KOPT-K1 (cell line): Measurements from ENCODE around the gene EHMT1.

Source experiments
- H3K27ac ChIP-seq: fragments of 200-600 bp; sonication (generic); 2 replicates; pipeline ENCODE4 v1.5.1; 2016; ENCODE audit warnings: antibody characterized with exemption, mild to moderate bottlenecking, low read depth, low read length; ENCODE audit not compliant: poor library complexity, severe bottlenecking
- H3K36me3 ChIP-seq: fragments of 200-600 bp; sonication (generic); 2 replicates; pipeline ENCODE4 v1.5.1; 2017; ENCODE audit warnings: antibody characterized with exemption, mild to moderate bottlenecking, low read length, moderate library complexity; ENCODE audit not compliant: insufficient read depth
- H3K9me3 ChIP-seq: fragments of 200-600 bp; sonication (generic); 2 replicates; pipeline ENCODE4 v1.5.1; 2017; ENCODE audit warnings: antibody characterized with exemption, low read length, mild to moderate bottlenecking; ENCODE audit not compliant: insufficient read depth, poor library complexity, severe bottlenecking

EHMT1 gene

DNA sequence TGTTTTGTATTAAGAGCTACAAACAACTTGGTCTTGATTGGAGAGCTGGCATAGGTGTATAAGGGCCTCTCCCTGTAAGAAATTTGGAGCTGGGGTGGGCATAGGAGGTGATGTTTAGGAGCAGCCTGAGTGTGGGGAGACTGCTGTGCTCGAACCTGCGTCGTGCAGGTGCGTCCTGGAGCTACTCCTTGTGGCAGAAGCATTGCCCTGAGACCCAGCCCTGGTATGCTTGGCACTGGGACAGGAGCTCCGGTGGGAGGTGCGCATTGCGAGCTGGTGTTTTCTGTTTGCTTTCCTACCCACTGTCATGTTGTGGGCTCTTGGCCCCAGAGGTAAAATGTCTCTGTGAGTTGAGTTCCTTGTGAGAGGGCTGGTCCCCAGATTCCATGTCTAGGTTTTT lies 46.4 kb downstream of the EHMT1 start:
- H3K9me3 ChIP-seq, result no peaks in the 10 kb centered on the region
- H3K27ac ChIP-seq, result no peak overlapping the region
- H3K36me3 ChIP-seq, result peaks cover 11% of the 10 kb centered on the region; the same call in 1 of the 2 replicates

DNA sequence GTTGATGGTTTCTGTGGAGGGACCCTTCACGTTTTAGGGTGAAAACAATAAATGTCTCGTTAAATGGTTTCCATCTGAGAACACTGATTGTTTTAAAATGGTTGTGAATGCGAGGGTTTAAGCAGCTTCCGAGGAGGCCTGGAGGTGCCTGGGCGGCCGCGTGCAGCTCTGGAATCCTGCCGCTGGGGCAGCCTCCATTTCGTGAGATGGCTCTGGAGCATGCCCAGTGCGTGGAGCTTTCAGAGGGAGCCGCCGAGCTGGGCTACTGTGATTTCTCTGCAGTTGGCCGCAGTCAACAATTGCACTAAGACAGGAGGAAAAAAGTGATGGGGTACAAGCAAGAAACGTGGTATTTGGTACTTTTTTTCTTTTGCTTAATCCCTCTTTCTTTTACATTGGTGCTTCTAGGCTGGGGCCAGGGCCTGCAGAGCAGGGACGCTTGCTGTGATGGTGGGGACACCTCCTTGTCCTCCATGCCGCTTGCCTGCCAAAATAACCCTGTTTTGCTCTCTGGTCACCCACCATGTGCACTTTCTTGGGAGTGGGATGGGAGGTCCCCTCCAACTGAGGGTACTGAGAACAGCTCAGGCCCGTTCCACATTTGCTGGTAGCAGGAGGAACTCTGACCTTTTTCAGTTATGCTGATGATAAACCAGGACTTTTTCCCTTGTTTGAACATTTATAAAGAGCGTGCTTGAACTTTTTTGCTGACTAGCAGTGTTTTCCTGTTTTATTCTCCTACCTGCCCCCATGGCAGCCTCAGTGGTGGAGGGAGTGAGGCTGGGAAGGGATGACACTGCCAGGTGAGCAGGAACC lies 47.1 kb downstream of the EHMT1 start:
- no peaks in the 10 kb centered on the region for H3K9me3 ChIP-seq
- H3K36me3 ChIP-seq, result peaks cover 11% of the 10 kb centered on the region; the same call in 1 of the 2 replicates
- no peak overlapping the region for H3K27ac ChIP-seq

DNA sequence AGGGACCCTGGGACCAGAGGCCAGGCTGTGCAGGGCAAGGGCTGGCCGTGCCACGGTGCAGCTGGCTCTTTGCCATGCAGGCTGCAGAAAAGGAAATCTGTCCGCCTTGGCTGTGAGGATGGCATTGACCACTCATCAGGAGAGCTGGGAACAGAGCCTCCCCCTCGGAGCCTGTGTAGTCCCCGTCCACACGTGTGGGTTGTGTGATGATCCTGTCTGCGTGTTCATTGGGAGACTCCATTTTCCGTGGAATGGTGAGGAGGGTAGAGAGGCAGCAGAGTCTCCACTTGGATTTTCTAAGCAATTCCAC lies 47.7 kb downstream of the EHMT1 start:
- H3K27ac ChIP-seq, result no peak overlapping the region
- peaks cover 11% of the 10 kb centered on the region; the same call in 1 of the 2 replicates for H3K36me3 ChIP-seq

DNA sequence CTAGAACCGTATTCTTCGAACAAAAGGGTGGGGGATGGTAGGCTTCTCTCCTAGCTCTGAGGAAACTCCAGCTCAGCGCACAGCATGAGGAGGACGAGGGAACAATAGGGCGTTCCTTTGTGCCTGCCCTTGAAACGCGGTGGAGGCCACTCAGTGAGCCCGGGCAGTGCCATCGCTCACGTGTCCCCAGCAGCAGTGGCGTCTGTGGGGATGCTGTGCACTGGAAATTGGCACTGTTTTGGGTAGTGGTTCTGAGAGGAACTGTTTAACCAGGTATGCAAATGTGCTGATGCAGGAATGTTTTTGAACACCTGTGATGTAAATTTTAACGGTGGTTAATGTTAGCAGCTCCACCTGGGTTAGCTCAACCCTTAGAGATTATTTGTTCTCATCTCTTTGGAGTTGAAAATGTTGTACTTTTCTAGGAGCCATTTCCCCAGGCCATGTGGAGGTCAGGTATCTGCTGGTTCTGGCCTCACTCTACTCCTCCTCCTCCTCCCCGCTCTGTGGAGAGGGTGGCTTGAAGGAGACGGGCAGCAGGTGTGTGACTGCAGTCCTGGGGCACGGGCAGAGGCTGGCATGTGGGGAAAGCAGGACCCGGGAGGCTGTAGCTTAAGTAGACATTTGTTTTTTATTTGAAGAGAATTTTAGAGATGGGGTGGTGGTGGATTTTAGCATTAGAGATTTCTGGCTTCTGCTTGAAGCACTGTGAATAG lies 48.3 kb downstream of the EHMT1 start:
- no peaks in the 10 kb centered on the region for H3K9me3 ChIP-seq
- H3K27ac ChIP-seq, result no peak overlapping the region
- H3K36me3 ChIP-seq, result peaks cover 11% of the 10 kb centered on the region; the same call in 1 of the 2 replicates

More for the DNA sequence above, 47.7 kb downstream of the EHMT1 start:
- H3K9me3 ChIP-seq, result no peaks in the 10 kb centered on the region

DNA sequence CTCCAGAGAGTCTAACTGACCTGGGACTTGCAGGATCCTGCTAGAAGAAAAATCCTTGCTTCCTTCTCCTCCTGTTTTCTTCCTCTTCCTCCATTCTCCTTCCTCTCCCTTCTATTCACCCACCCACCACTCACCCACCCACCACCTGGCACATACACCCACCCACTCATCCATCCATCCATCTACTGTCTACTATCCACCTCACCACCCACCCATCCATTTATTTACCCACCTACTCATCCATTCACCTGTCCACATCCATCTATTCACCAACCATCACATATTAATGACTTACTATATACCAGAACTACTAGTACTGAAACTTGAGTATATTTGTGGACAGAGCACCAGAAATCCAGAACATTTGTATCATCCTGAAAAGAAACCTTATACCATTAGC lies 49.4 kb downstream of the EHMT1 start:
- Histone ChIP-seq H3K36me3 (peaks cover 11% of the 10 kb centered on the region; the same call in 1 of the 2 replicates), H3K9me3 (no peaks in the 10 kb centered on the region), H3K27ac (no peak overlapping the region)

DNA sequence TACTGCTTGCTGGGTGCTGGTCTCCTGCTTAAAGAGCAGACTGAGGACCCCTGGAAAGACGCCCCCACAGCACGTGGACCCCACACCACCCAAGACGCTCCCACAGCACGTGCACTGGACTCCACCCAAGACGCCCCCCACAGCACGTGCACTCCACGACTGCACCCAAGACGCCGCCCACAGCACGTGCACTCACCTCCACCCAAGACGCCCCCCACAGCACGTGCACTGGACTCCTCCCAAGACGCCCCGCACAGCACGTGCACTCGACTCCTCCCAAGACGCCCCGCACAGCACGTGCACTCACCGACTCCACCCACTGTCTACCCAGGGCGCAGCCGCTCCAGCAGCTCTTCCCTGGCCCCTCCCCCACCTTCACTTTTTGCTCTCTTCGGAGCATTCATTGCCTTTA lies 50.5 kb downstream of the EHMT1 start:
- Histone ChIP-seq H3K36me3 (peaks cover 11% of the 10 kb centered on the region; the same call in 1 of the 2 replicates), H3K27ac (no peak overlapping the region)

DNA sequence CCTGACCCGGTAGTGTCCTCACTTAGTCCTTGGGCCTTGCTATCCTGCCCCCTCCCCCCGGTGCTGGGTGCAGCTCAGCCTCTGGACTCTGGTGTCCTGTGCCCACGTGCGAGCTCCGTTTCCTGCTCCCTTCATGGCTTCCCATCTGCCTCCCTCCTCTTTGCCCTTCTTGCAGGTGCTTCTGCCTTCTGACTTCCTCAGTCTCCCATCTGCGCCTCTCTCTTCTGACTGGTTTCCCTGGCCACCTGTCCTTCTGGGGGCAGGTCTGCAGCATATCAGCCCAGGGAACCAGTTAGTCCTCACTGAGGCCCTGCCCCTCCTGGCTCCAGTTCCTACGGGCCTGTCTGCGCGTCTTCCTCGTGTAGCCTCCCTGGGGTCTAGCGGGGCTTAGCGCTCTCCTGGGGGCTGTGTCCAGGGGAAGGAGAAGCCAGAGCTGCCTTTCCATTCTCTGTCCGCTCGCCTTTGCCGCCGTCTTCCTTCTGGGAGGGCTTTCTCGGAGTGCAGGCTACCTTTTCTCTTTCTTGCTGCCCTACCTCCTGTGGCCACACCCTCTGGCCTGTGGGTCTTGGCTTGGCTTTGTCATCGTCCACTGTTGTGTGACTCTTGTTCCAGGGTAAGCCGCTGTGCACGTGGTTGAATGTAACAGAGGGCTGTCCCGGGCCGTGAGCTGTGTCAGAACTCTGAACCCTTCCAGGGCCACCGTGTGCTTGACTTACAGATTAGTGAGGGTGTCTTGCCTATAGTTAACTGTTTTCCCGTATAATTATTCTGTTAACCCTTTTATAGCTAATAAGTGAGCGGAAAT lies 51.8 kb downstream of the EHMT1 start:
- Histone ChIP-seq H3K36me3 (peaks cover 11% of the 10 kb centered on the region; the same call in 1 of the 2 replicates), H3K27ac (no peak overlapping the region), H3K9me3 (no peaks in the 10 kb centered on the region)

More for the DNA sequence above, 50.5 kb downstream of the EHMT1 start:
- no peaks in the 10 kb centered on the region for H3K9me3 ChIP-seq

DNA sequence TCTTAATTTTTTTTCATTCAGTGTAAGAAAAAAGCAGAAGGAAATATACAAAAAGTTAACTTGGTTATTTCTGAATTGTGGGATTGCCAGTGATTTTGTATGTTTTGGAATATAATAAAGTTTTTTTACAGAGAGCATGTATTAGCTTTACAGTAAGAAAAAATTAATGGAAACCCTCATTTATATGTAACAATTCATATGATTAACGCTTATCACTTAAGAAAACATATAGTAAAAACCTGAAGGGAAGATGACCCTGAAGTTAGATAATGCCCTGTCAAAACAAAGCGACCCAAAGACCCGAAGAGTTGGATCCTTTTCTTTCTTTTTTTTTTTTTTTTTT lies 52.4 kb downstream of the EHMT1 start:
- H3K27ac ChIP-seq, result no peak overlapping the region
- H3K36me3 ChIP-seq, result peaks cover 8% of the 10 kb centered on the region; the same call in 1 of the 2 replicates
- no peaks in the 10 kb centered on the region for H3K9me3 ChIP-seq

DNA sequence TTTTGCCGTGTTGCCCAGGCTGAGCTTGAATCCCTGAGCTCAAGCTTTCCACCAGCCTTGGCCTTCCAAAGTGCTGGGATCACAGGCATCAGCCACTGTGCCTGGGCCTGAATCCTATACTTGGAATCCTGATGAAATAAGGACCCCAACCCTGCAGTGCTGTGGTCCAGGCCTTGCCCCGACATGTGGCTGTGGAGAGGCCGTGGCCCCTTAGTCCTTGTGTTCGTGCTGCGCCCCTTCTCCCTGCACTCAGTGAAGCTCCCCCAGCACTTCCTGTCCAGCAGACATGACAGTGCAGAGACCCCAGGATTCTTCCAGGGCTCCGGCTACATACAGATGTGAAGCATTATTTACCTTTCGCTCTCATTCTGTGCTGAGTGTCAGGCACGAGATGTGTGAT lies 52.9 kb downstream of the EHMT1 start:
- no peaks in the 10 kb centered on the region for H3K9me3 ChIP-seq
- no peak overlapping the region for H3K27ac ChIP-seq
- peaks cover 6% of the 10 kb centered on the region; the same call in 1 of the 2 replicates for H3K36me3 ChIP-seq

DNA sequence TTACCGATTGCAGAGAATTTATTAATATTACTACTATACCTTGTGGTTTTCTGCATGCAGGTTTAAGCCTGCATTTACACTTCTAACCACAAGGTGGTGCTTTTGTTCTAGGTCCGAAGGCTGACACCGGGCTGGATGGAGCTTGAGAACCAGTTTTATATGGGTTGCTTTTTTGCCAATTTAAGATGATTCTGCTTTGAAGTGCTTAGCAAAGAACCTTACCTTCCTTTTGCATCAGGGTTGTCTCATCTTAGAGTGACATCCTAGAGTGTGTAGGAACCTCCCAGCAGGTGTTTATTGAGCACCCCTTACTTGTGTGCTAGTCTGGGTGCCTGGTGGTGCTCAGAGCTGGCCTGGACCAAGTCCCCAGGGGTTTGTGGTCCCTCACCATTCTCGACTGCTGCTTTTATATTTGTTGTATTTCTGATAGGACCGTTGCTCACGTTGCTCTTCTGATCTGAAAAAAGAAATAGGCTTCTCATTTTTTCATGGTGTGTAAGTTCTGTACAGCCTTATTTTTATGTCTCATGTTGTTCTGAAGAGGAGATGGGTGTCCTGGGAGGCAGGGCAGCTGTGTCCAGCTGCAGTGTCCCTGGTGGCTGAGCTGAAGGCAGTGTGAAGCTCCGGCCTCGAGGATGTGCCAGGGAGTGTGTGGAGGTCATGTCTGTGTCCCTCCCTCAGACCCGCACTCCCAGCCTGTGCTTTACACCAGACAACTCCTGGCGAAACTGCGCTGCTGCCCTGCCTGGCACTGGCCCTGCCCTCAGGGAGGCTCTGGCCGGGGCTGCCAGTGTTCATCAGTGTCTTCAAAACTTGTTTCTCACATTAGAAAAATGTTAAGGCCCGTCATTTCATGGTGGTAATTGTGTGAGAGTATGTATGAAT lies 54.3 kb downstream of the EHMT1 start:
- H3K36me3 ChIP-seq, result peaks cover 6% of the 10 kb centered on the region; the same call in 1 of the 2 replicates
- no peak overlapping the region for H3K27ac ChIP-seq
- no peaks in the 10 kb centered on the region for H3K9me3 ChIP-seq

DNA sequence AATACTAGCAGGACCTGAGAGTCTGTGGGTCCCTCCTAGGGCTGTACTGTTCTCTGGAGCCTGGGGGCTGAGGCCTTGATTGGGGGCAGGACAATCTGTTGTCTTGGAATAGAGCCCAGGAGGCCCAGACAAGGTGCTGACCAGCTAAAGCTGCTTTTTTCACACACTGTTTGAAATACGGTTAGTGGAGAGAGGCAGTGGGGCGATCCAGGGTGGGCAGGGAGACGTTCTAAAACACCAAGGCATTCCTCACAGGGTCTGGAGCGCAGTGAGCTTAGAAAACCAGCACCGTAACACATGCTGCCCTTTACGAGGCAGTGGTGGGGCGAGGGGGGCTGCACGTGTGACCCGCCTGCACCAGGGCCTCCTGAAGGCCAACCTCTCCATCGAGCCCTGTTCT lies 55.1 kb downstream of the EHMT1 start:
- no peaks in the 10 kb centered on the region for H3K9me3 ChIP-seq
- no peak overlapping the region for H3K27ac ChIP-seq
- H3K36me3 ChIP-seq, result peaks cover 6% of the 10 kb centered on the region; the same call in 1 of the 2 replicates

DNA sequence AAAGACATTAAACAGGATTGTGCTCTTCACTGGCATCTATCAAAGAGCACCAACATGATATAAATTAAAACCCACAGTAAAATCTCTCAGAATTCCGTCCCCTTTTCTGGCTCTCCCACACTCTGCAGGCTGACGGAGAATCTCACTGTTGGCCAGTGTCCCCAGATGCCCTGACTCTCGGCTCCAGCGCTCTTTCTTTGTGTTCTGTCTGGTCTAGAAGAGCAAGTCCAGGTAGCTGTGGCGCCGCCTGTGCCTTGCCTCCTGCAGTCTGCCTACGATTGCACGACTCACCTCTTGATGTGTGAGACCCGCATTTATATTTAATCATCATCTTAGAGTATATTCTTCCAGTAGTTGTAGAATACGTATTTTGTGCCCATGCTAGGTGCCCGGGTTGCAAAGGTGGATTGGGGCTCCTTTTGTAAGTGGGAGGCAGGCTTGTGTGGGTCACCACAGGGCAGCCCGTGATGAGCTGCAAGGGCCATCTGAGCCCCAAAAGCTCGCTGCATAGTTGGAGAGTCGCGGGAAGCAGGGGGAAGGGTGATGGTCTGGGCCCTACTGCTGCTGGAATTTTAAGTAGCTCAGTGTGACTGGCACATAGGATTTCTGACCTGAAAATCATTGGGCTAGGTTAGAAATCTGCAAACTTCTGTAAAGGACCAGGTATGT lies 55.6 kb downstream of the EHMT1 start:
- no peaks in the 10 kb centered on the region for H3K9me3 ChIP-seq
- H3K27ac ChIP-seq, result no peak overlapping the region
- peaks cover 2% of the 10 kb centered on the region; the same call in 1 of the 2 replicates for H3K36me3 ChIP-seq

DNA sequence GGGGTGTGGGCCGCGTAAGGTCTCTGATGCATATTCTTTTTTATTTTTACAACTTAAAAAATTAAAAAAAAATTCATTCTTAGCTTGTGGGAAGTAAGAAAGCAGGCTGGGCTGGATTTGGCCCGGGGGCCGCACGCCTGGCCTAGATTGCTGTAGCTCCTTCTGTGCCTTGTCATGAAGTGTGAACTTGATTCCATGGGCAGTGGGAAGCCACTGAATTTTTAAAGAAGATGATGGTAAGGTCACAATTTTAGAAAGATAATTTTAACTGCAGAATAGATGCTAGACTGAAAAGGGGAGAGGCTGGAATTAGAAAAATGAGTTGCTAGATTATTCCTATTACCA lies 56.1 kb downstream of the EHMT1 start:
- H3K36me3 ChIP-seq, result no peaks in the 10 kb centered on the region; the same call in 1 of the 2 replicates
- no peak overlapping the region for H3K27ac ChIP-seq
- H3K9me3 ChIP-seq, result no peaks in the 10 kb centered on the region

DNA sequence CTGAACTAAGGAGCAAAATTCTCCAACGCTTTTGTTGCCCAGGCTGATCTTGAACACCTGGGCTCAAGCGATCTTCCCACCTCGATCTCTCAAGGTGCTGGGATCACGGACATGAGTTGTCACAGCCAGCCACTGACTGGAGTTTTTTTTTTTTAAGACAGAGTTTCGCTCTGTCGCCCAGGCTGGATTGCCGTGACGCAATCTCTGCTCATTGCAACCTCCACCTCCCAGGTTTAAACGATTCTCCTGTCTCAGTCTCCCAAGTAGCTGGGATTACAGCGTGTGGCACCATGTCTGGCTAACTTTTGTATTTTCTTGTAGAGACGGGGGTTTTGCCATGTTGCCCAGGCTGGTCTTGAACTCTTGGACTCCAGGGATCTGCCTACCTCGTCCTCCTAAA lies 58.2 kb downstream of the EHMT1 start:
- Histone ChIP-seq H3K27ac (no peak overlapping the region), H3K9me3 (no peaks in the 10 kb centered on the region), H3K36me3 (peaks cover 11% of the 10 kb centered on the region; the same call in 1 of the 2 replicates)
